ENCODE data around the gene INPP5D. TPM values are rescaled to one million over a fixed set of nuclear protein-coding genes. Genes with fewer than 3 reads are reported as not detected.

INPP5D gene
- total RNA-seq, 1 donor from 2014 or later: 18.3 TPM

- Mint-ChIP-seq H3K36me3 (no peaks in the 10 kb centered on the region), H3K4me1 (ENCODE audit: unreplicated experiment) (peaks cover 4% of the 10 kb centered on the region), H3K4me3 (no peak overlapping the region), H3K27ac (no peak overlapping the region), H3K9me3 (peaks cover 7% of the 10 kb centered on the region), H3K27me3 (no peaks in the 10 kb centered on the region)
- no peak for TF ChIP-seq CTCF (conservative IDR thresholded peaks at IDR 0.05)
- no peak for DNase-seq (ENCODE audit: extremely low spot score, unreplicated experiment)
Observed at GRCh38 chr2:233117811-233118647, 57.9 kb downstream of the INPP5D start.

GRCh38 chr2:233118648-233119000 lies 58.5 kb downstream of the INPP5D start:
- peaks cover 7% of the 10 kb centered on the region for H3K9me3 Mint-ChIP-seq
- no peak overlapping the region for H3K4me3 Mint-ChIP-seq
- no peak for TF ChIP-seq CTCF (conservative IDR thresholded peaks at IDR 0.05)
- no peak for DNase-seq (ENCODE audit: extremely low spot score, unreplicated experiment)
- no peaks in the 10 kb centered on the region for H3K27me3 Mint-ChIP-seq
- no peak overlapping the region for H3K27ac Mint-ChIP-seq
- H3K36me3 Mint-ChIP-seq: no peaks in the 10 kb centered on the region
- H3K4me1 Mint-ChIP-seq (ENCODE audit: unreplicated experiment): peaks cover 4% of the 10 kb centered on the region

DNA sequence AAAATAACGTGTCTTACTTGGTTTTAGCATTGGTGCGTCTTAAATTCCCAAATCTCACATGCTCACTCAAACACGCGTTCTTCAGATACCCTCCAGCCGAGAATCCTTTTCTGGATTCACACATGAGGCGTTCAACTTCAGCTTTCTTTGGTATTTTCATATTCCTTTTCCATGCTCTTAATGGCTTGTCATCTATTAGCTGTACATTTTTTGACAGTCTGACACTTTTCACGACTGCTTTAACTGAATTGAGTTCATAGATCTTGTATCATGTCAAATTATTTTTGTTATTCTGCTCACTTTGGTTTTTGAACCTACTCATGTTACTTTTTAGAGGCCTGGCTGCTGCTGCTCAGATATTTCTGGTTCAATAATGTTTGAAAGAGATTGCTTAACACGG lies 59.0 kb downstream of the INPP5D start:
- DNase-seq (ENCODE audit: extremely low spot score, unreplicated experiment): no peak
- no peak for TF ChIP-seq CTCF (conservative IDR thresholded peaks at IDR 0.05)
- Mint-ChIP-seq H3K27me3 (no peaks in the 10 kb centered on the region), H3K4me1 (ENCODE audit: unreplicated experiment) (peaks cover 4% of the 10 kb centered on the region), H3K9me3 (peaks cover 7% of the 10 kb centered on the region), H3K4me3 (no peak overlapping the region), H3K36me3 (no peaks in the 10 kb centered on the region), H3K27ac (no peak overlapping the region)

GRCh38 chr2:233119806-233120205 lies 59.7 kb downstream of the INPP5D start:
- Mint-ChIP-seq H3K4me3 (no peak overlapping the region), H3K27me3 (no peaks in the 10 kb centered on the region), H3K27ac (no peak overlapping the region), H3K4me1 (ENCODE audit: unreplicated experiment) (peaks cover 4% of the 10 kb centered on the region), H3K9me3 (peaks cover 7% of the 10 kb centered on the region), H3K36me3 (no peaks in the 10 kb centered on the region)
- no peak for DNase-seq (ENCODE audit: extremely low spot score, unreplicated experiment)
- TF ChIP-seq CTCF (conservative IDR thresholded peaks at IDR 0.05): no peak

- peaks cover 7% of the 10 kb centered on the region for H3K9me3 Mint-ChIP-seq
- TF ChIP-seq CTCF (conservative IDR thresholded peaks at IDR 0.05): no peak
- peaks cover 4% of the 10 kb centered on the region for H3K4me1 Mint-ChIP-seq (ENCODE audit: unreplicated experiment)
- no peaks in the 10 kb centered on the region for H3K36me3 Mint-ChIP-seq
- DNase-seq (ENCODE audit: extremely low spot score, unreplicated experiment): no peak
- no peak overlapping the region for H3K27ac Mint-ChIP-seq
- H3K27me3 Mint-ChIP-seq: no peaks in the 10 kb centered on the region
- no peak overlapping the region for H3K4me3 Mint-ChIP-seq
Observed at GRCh38 chr2:233120459-233120858, 60.3 kb downstream of the INPP5D start.
